MM.1S (cell line): ENCODE data around the gene TRIM14.

Experiments used
- EZH2 ChIP-seq: fragments of 300-600 bp; sonication (generic); optimal IDR thresholded peaks from 2 replicates; pipeline ENCODE3; 2017; ENCODE audit warnings: low read depth, mild to moderate bottlenecking, antibody characterized with exemption, low read length, mixed read lengths
- EZH2phosphoT487 ChIP-seq: fragments of 300-600 bp; sonication (generic); IDR thresholded peaks from 2 replicates; pipeline ENCODE4 v1.6.1; 2018; ENCODE audit warnings: antibody characterized with exemption, low read length
- TF ChIP-seq, protein P1 (sequence below): fragments of 300-600 bp; sonication (generic); IDR thresholded peaks from 2 replicates; pipeline ENCODE4 v1.5.1; 2016; ENCODE audit warnings: antibody characterized with exemption, low read length, mixed read lengths

DNA sequence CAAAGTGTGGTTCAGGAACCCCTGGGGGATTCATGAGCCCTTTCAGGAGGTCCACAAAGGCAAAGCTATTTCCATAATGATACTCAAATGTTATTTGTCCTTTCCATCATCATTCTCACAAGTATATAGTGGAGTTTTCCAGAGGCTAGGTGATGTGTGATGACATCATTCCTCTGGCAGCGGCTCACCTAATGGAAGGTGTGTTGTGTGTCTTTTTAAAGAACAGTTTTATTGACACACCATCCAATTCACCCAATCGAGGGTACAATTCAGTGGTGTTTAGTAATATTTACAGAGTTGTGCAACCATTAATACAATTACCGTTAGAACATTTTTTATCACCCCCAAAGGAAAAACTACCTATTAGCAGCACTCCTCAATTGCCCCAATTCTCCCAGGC, 52.8 kb downstream of the TRIM14 start:
- TF ChIP-seq, protein P1, sequence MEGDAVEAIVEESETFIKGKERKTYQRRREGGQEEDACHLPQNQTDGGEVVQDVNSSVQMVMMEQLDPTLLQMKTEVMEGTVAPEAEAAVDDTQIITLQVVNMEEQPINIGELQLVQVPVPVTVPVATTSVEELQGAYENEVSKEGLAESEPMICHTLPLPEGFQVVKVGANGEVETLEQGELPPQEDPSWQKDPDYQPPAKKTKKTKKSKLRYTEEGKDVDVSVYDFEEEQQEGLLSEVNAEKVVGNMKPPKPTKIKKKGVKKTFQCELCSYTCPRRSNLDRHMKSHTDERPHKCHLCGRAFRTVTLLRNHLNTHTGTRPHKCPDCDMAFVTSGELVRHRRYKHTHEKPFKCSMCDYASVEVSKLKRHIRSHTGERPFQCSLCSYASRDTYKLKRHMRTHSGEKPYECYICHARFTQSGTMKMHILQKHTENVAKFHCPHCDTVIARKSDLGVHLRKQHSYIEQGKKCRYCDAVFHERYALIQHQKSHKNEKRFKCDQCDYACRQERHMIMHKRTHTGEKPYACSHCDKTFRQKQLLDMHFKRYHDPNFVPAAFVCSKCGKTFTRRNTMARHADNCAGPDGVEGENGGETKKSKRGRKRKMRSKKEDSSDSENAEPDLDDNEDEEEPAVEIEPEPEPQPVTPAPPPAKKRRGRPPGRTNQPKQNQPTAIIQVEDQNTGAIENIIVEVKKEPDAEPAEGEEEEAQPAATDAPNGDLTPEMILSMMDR = no peak
- no peak for TF ChIP-seq EZH2phosphoT487
- TF ChIP-seq EZH2 = no peak
